B cell (primary cell): ENCODE data around the gene CUL9.

Source experiments
- CTCF ChIP-seq: fragments of 200-600 bp; IDR thresholded peaks from one replicate; pipeline ENCODE4 v1.8.0; 2022; ENCODE audit warnings: antibody characterized with exemption, mild to moderate bottlenecking
- EZH2 ChIP-seq: IDR thresholded peaks from 2 replicates; pipeline ENCODE4 v1.6.1; 2012; ENCODE audit warnings: borderline replicate concordance, low read depth, mild to moderate bottlenecking, moderate library complexity, low read length; ENCODE audit not compliant: insufficient read depth, poor library complexity, severe bottlenecking

- no peak for TF ChIP-seq CTCF
- TF ChIP-seq EZH2 = no peak
Measured at GRCh38 chr6:43204271-43205105, 22.5 kb downstream of the CUL9 start.
